Right cardiac atrium (tissue), 5 donors: ENCODE data around the gene AGAP1. TPM values are rescaled to one million over a fixed set of nuclear protein-coding genes. Genes with fewer than 3 reads are reported as not detected.
A peak's percentile ranks its signal among the peaks of the same experiment; 100 is the strongest.

Source experiments
- ATAC-seq, 2 donors: fragments of 200-7000 bp; cut with Tn5 transposase; one replicate each; pipeline versions ENCODE4 v1.8.0 to v1.9.1; 2020; ENCODE audit warnings: moderate library complexity in 2 of 2, mild to moderate bottlenecking in 1 of 2
- DNase-seq, 3 donors: peaks; one replicate each; pipeline ENCODE4 v3.0.0-alpha.2; 2020
- H3K27ac ChIP-seq: one replicate; pipeline ENCODE4 v1.5.1; 2013; ENCODE audit warnings: mild to moderate bottlenecking, low read length, control low read depth, moderate library complexity
- H3K27me3 ChIP-seq: one replicate; pipeline ENCODE4 v1.6.1; 2013; ENCODE audit not compliant: control insufficient read depth, insufficient read depth
- H3K4me1 ChIP-seq: one replicate; pipeline ENCODE4 v1.6.1; 2013; ENCODE audit warnings: low read length; ENCODE audit not compliant: control insufficient read depth, insufficient read depth
- H3K4me3 ChIP-seq: one replicate; pipeline ENCODE4 v1.5.1; 2013; ENCODE audit warnings: low read length, control low read depth
- H3K9me3 ChIP-seq: one replicate; pipeline ENCODE4 v1.6.1; 2013; ENCODE audit warnings: low read length; ENCODE audit not compliant: control insufficient read depth
- WGBS: extraction: QIAGEN DNeasy Blood & Tissue Kit; methylation state at CpG from one replicate; pipeline ENCODE4 v1.1.7; 2013; 5-methylcytosine and 5-hydroxymethylcytosine counted together
- intact Hi-C, 4 donors: fragments of 100-400 bp; cut with DNase I; formaldehyde crosslinking; loops; one replicate each; pipeline versions ENCODE4 v1.11.0 to v1.14.0; 2022 to 2023
- polyA plus RNA-seq: library from polyadenylated mRNA; stranded (reverse); fragments of 200-250 nt; gene quantifications from one replicate; pipeline ENCODE4 v1.2.3, GENCODE V29; 2013
- total RNA-seq, 4 donors: library from RNA; stranded (reverse); fragmentation: NEBNext Ultra II Directional; extraction: Animal tissue kit (Norgen Biotek cat#: 25700); gene quantifications; one replicate each; pipeline ENCODE4 v1.2.1, GENCODE V29; 2021
- donor health status: healthy with polysubstance abuse.
- donor health status: DM: no; HTN: yes; CAD: no.
- donor health status: DM: no; HTN: no; CAD: no.
- donor health status: DM: no; HTN: yes; CAD: no; lungs with severe emphysema.
- donor health status: DM: yes; HTN: yes; CAD: no.

The AGAP1 gene
- total and polyA plus RNA-seq, 5 donors, result 10.5 to 25.3 (median 22.6) TPM

- peaks cover 25% of the 10 kb centered on the region for H3K4me1 ChIP-seq
- no peak for ATAC-seq
- H3K27me3 ChIP-seq, result no peaks in the 10 kb centered on the region
- intact Hi-C loops, result no loop called here
- H3K9me3 ChIP-seq, result no peaks in the 10 kb centered on the region
- DNase-seq, result no peak
- H3K4me3 ChIP-seq, result no peak overlapping the region
- WGBS, result 87% methylated on average over 13 of the region's 13 CpGs
- no peak overlapping the region for H3K27ac ChIP-seq
Observed at GRCh38 chr2:235500110-235500760, 6.4 kb downstream of the AGAP1 start.

GRCh38 chr2:235500761-235501672, 7.2 kb downstream of the AGAP1 start:
- H3K9me3 ChIP-seq, result no peaks in the 10 kb centered on the region
- ATAC-seq, result peak in 1 of 2 donors; percentile 64
- 71% methylated on average over 18 of the region's 18 CpGs for WGBS
- H3K27ac ChIP-seq, result no peak overlapping the region
- intact Hi-C loops, result no loop called here
- no peaks in the 10 kb centered on the region for H3K27me3 ChIP-seq
- no peak overlapping the region for H3K4me3 ChIP-seq
- no peak for DNase-seq
- peaks cover 18% of the 10 kb centered on the region for H3K4me1 ChIP-seq

- Histone ChIP-seq H3K27me3 (no peaks in the 10 kb centered on the region), H3K27ac (no peak overlapping the region), H3K9me3 (no peaks in the 10 kb centered on the region), H3K4me1 (peaks cover 18% of the 10 kb centered on the region), H3K4me3 (no peak overlapping the region)
- 44% methylated on average over 7 of the region's 7 CpGs for WGBS
- intact Hi-C loops, result no loop called here
- no peak for ATAC-seq
- DNase-seq, result no peak
Observed at GRCh38 chr2:235501673-235502031, 7.8 kb downstream of the AGAP1 start.

GRCh38 chr2:235502336-235502735, 8.5 kb downstream of the AGAP1 start:
- Histone ChIP-seq H3K4me1 (peaks cover 18% of the 10 kb centered on the region), H3K4me3 (no peak overlapping the region), H3K27ac (no peak overlapping the region), H3K27me3 (no peaks in the 10 kb centered on the region), H3K9me3 (no peaks in the 10 kb centered on the region)
- intact Hi-C loops, result no loop called here
- ATAC-seq (no peak), DNase-seq (no peak)
- WGBS, result 61% methylated on average over 6 of the region's 6 CpGs

- Histone ChIP-seq H3K9me3 (no peaks in the 10 kb centered on the region), H3K27ac (no peak overlapping the region), H3K4me1 (peaks cover 18% of the 10 kb centered on the region), H3K27me3 (no peaks in the 10 kb centered on the region), H3K4me3 (no peak overlapping the region)
- 62% methylated on average over 12 of the region's 12 CpGs for WGBS
- ATAC-seq (peak in 1 of 2 donors; percentile 13), DNase-seq (peak in 1 of 3 donors; percentile 53)
- intact Hi-C loops, result no loop called here
Observed at GRCh38 chr2:235504441-235505180, 10.8 kb downstream of the AGAP1 start.

- H3K4me1 ChIP-seq, result peaks cover 18% of the 10 kb centered on the region
- H3K4me3 ChIP-seq, result no peak overlapping the region
- 60% methylated on average over 7 of the region's 7 CpGs for WGBS
- peak overlapping the region; percentile 2 for H3K27ac ChIP-seq
- H3K27me3 ChIP-seq, result no peaks in the 10 kb centered on the region
- no peak for DNase-seq
- intact Hi-C loops, result no loop called here
- no peaks in the 10 kb centered on the region for H3K9me3 ChIP-seq
- ATAC-seq, result peak in 1 of 2 donors; percentile 58
Observed at GRCh38 chr2:235505181-235505741, 11.4 kb downstream of the AGAP1 start.

- intact Hi-C loops, result no loop called here
- no peaks in the 10 kb centered on the region for H3K9me3 ChIP-seq
- 88% methylated on average over 14 of the region's 14 CpGs for WGBS
- no peak overlapping the region for H3K4me3 ChIP-seq
- no peak for ATAC-seq
- DNase-seq, result peak in 2 of 3 donors; percentile 41 to 62
- no peak overlapping the region for H3K27ac ChIP-seq
- H3K27me3 ChIP-seq, result no peaks in the 10 kb centered on the region
- peaks cover 15% of the 10 kb centered on the region for H3K4me1 ChIP-seq
Observed at GRCh38 chr2:235506291-235506996, 12.6 kb downstream of the AGAP1 start.

GRCh38 chr2:235506997-235507615, 13.3 kb downstream of the AGAP1 start:
- no peaks in the 10 kb centered on the region for H3K9me3 ChIP-seq
- DNase-seq, result no peak
- no peak overlapping the region for H3K27ac ChIP-seq
- intact Hi-C loops, result no loop called here
- whole genome bisulfite sequencing, result 93% methylated on average over 25 of the region's 25 CpGs
- no peak overlapping the region for H3K4me3 ChIP-seq
- no peaks in the 10 kb centered on the region for H3K27me3 ChIP-seq
- H3K4me1 ChIP-seq, result peaks cover 11% of the 10 kb centered on the region
- no peak for ATAC-seq

- peaks cover 7% of the 10 kb centered on the region for H3K4me1 ChIP-seq
- intact Hi-C loops, result no loop called here
- 96% methylated on average over 6 of the region's 6 CpGs for WGBS
Observed at GRCh38 chr2:235507928-235508327, 14.1 kb downstream of the AGAP1 start.

More at GRCh38 chr2:235507928-235508327, 14.1 kb downstream of the AGAP1 start:
- DNase-seq (no peak), ATAC-seq (no peak)
- Histone ChIP-seq H3K27ac (no peak overlapping the region), H3K9me3 (no peaks in the 10 kb centered on the region), H3K4me3 (no peak overlapping the region), H3K27me3 (no peaks in the 10 kb centered on the region)
